SIG-M5 treated with dmso at 0.1 percent for 504 hours (cell line): ENCODE results near the gene FAM162A.
"Not testable (repeated sequence)": the region's sequence is repeated elsewhere in the genome, so short reads cannot be mapped to it uniquely, and the experiment has no call there.

ENCODE experiments used
- DNase-seq: peaks from one replicate; lab custom pipeline; 2025; ENCODE audit not compliant: unreplicated experiment; lab: John Stamatoyannopoulos, UW

FAM162A gene

GRCh38 chr3:122415762-122416654, 32.0 kb downstream of the FAM162A start, which contains the start of gene WDR5B:
WDR5B (minus strand) TSS chr3:122416062; CDS start chr3:122415528, 534 bp downstream.
- DNase-seq = no peak

GRCh38 chr3:122416966-122417365, 33.0 kb downstream of the FAM162A start:
- no peak for DNase-seq

- DNase-seq = no peak
Measured at GRCh38 chr3:122421101-122421500, 37.1 kb downstream of the FAM162A start.

GRCh38 chr3:122421836-122422235, 37.9 kb downstream of the FAM162A start:
- DNase-seq = no peak

- no peak for DNase-seq
Measured at GRCh38 chr3:122427857-122428471, 44.0 kb downstream of the FAM162A start.

GRCh38 chr3:122430371-122430770, 46.4 kb downstream of the FAM162A start:
- no peak for DNase-seq

GRCh38 chr3:122435950-122436349, 52.0 kb downstream of the FAM162A start:
- DNase-seq = no peak

GRCh38 chr3:122443090-122443489, 59.1 kb downstream of the FAM162A start:
- DNase-seq = no peak

- peak; percentile 40 for DNase-seq
Measured at GRCh38 chr3:122443762-122444490, 59.9 kb downstream of the FAM162A start.

- not testable (repeated sequence) for DNase-seq
Measured at GRCh38 chr3:122444491-122444887, 60.5 kb downstream of the FAM162A start.

- DNase-seq = not testable (repeated sequence)
Measured at GRCh38 chr3:122448218-122448617, 64.2 kb downstream of the FAM162A start.

- no peak for DNase-seq
Measured at GRCh38 chr3:122451371-122451770, 67.4 kb downstream of the FAM162A start.

- no peak for DNase-seq
Measured at GRCh38 chr3:122456074-122456473, 72.1 kb downstream of the FAM162A start.

- DNase-seq = no peak
Measured at GRCh38 chr3:122457706-122458105, 73.7 kb downstream of the FAM162A start.

- peak; percentile 43 for DNase-seq
Measured at GRCh38 chr3:122458992-122459391, 75.0 kb downstream of the FAM162A start.

- no peak for DNase-seq
Measured at GRCh38 chr3:122461806-122462205, 77.8 kb downstream of the FAM162A start.
